ENCODE data around the gene CBLB. TPM values are rescaled to one million over a fixed set of nuclear protein-coding genes. Genes with fewer than 3 reads are reported as not detected.

The CBLB gene
- total RNA-seq, 4 donors from 2014 or later: 154 to 177 (median 169) TPM

- DNase-seq (ENCODE audit: low spot score in 2 of 2): no peak
- Histone ChIP-seq H3K27ac (no peak overlapping the region), H3K9me3 (no peaks in the 10 kb centered on the region), H3K4me1 (peaks cover 0 to 44% (median 17%) of the 10 kb centered on the region in 4 donors), H3K27me3 (no peaks in the 10 kb centered on the region), H3K36me3 (no peaks in the 10 kb centered on the region), H3K4me3 (no peak overlapping the region)
- TF ChIP-seq EP300 (IDR thresholded peaks at IDR 0.05): no peak
- no peak for TF ChIP-seq CTCF (IDR thresholded peaks at IDR 0.05)
- no peak for TF ChIP-seq POLR2A (IDR thresholded peaks at IDR 0.05)
- 69 to 72% methylated on average over 4 of the region's 4 CpGs for WGBS, 2 donors
Measured at GRCh38 chr3:105832644-105833043, 36.2 kb downstream of the CBLB start.

GRCh38 chr3:105830836-105831235 is 38.0 kb downstream of the CBLB start:
- no peak for DNase-seq (ENCODE audit: low spot score in 2 of 2)
- Histone ChIP-seq H3K4me3 (no peak overlapping the region), H3K9me3 (no peaks in the 10 kb centered on the region), H3K27ac (no peak overlapping the region), H3K4me1 (peaks cover 0 to 31% (median 7%) of the 10 kb centered on the region in 4 donors), H3K27me3 (no peaks in the 10 kb centered on the region), H3K36me3 (no peaks in the 10 kb centered on the region)
- 91 to 95% methylated on average over 2 of the region's 2 CpGs for WGBS, 2 donors
- no peak for TF ChIP-seq POLR2A (IDR thresholded peaks at IDR 0.05)
- TF ChIP-seq CTCF (IDR thresholded peaks at IDR 0.05): no peak
- TF ChIP-seq EP300 (IDR thresholded peaks at IDR 0.05): no peak

GRCh38 chr3:105829871-105830622 is 38.8 kb downstream of the CBLB start:
- Histone ChIP-seq H3K36me3 (no peaks in the 10 kb centered on the region), H3K9me3 (no peaks in the 10 kb centered on the region), H3K27me3 (no peaks in the 10 kb centered on the region), H3K4me1 (peaks cover 0 to 28% (median 7%) of the 10 kb centered on the region in 4 donors), H3K27ac (no peak overlapping the region), H3K4me3 (no peak overlapping the region)
- DNase-seq (ENCODE audit: low spot score in 2 of 2): no peak
- 80 to 82% methylated on average over 4 of the region's 4 CpGs for WGBS, 2 donors
- TF ChIP-seq CTCF (IDR thresholded peaks at IDR 0.05): no peak
- TF ChIP-seq POLR2A (IDR thresholded peaks at IDR 0.05): no peak
- TF ChIP-seq EP300 (IDR thresholded peaks at IDR 0.05): peak in 1 of 2 donors; percentile 7

GRCh38 chr3:105829229-105829628 is 39.6 kb downstream of the CBLB start:
- Histone ChIP-seq H3K27me3 (no peaks in the 10 kb centered on the region), H3K4me3 (no peak overlapping the region), H3K36me3 (peaks cover 0 to under 1% (median 0%) of the 10 kb centered on the region in 3 donors), H3K9me3 (no peaks in the 10 kb centered on the region), H3K4me1 (peaks cover 0 to 28% (median 9%) of the 10 kb centered on the region in 4 donors), H3K27ac (no peak overlapping the region)
- no peak for DNase-seq (ENCODE audit: low spot score in 2 of 2)
- 90 to 96% methylated on average over 4 of the region's 4 CpGs for WGBS, 2 donors
- TF ChIP-seq EP300 (IDR thresholded peaks at IDR 0.05): no peak
- TF ChIP-seq POLR2A (IDR thresholded peaks at IDR 0.05): no peak
- no peak for TF ChIP-seq CTCF (IDR thresholded peaks at IDR 0.05)

- Histone ChIP-seq H3K9me3 (no peaks in the 10 kb centered on the region), H3K4me3 (no peak overlapping the region), H3K27ac (no peak overlapping the region), H3K4me1 (peaks cover 0 to 30% (median 9%) of the 10 kb centered on the region in 4 donors), H3K36me3 (peaks cover 0 to 6% (median 0%) of the 10 kb centered on the region in 3 donors), H3K27me3 (no peaks in the 10 kb centered on the region)
- WGBS, 2 donors: 46 to 69% methylated on average over 2 of the region's 2 CpGs
- no peak for DNase-seq (ENCODE audit: low spot score in 2 of 2)
- TF ChIP-seq EP300 (IDR thresholded peaks at IDR 0.05) (no peak), CTCF (IDR thresholded peaks at IDR 0.05) (no peak), POLR2A (IDR thresholded peaks at IDR 0.05) (no peak)
Measured at GRCh38 chr3:105828703-105829102, 40.1 kb downstream of the CBLB start.

Measured in tibial nerve (tissue), 4 donors.